Measurements from ENCODE around the gene GPR6.

Gene GPR6, protein sequence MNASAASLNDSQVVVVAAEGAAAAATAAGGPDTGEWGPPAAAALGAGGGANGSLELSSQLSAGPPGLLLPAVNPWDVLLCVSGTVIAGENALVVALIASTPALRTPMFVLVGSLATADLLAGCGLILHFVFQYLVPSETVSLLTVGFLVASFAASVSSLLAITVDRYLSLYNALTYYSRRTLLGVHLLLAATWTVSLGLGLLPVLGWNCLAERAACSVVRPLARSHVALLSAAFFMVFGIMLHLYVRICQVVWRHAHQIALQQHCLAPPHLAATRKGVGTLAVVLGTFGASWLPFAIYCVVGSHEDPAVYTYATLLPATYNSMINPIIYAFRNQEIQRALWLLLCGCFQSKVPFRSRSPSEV

DNA sequence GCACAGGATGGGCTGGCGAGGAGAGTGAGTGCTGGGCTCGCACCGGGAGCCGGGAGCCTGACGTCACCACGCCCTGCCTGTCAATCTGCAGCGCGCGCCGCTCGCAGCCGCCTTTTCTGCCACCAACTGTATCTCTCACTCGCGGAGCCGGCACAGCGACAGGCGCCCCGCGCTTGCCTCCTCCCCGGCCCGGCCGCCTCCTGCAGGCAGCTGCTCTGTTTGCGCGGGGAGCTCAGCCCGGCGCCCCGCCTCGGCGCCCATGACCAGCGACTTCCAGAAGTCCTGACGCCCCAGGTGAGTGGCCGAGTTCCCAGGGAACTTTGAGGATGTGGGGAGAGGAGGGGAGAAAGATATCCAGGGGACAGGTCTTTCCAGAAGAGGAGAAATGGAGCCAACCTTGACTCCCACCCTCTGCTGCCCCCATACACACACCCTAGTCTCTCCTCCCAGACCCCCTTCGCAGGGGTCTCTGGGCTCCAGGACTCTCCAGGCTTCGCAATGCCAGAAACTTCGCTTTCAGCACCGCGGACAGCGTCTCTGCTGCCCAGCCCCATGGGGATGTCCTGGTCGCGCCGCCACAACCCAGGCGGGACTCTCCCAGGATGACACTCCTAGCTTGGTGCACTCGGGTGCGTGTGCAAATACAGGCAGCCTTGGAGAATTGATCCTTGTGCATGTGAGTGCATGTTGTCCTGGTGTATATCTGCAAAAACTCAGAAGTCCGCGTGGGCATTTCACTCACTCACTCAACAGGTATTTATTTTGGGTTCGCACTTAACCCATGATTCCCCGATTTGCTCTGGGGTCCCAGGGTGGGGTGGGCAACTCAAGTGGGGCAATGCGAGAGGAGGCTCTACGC is at the start of gene GPR6:
GPR6 (plus strand) TSS at position 138 of the 859 bp plus-strand sequence. CDS start 802 bp downstream, outside the sequence.
- DNase-seq (ENCODE audit: low read depth): peak; percentile 19

DNA sequence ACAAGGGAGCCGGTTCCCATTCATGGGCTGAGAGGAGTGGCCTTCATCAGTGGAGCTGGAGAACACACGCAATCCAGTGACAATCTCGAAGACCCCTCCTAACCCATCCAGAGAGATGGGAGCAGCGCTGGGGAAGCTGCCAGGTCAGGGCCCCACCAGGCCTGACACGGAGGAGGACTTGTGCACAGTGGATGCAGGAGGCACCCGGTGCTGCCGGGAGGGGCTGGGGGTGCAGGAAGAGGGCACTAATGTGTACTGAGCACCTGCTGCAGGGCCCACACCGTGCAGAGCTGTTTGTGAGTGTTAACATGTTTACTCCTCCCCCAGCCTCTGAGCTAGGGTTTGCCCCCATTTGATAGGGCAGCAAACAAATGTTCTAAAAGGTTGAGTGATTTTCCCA is 43.8 kb upstream of the GPR6 start:
- DNase-seq (ENCODE audit: low read depth): no peak

DNA sequence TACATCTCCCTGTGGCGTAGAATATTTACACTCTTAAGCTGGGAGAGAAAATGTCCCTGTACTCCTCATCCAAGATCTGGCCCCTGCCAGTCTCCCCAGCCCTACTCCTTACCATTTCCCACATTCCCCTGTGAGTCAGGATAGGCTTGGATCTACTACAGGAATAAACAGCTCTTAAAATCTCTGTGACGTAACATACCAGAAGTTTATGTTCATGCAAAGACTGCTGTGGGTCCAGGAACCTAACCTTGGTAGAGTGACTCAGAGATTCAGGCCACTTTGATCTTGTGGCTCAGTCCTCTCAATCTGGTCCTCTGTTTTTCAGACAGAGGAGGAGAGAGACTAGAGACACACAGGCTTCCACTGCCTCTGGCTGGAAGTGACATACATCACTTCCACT is 38.5 kb upstream of the GPR6 start:
- no peak for DNase-seq (ENCODE audit: low read depth)

DNA sequence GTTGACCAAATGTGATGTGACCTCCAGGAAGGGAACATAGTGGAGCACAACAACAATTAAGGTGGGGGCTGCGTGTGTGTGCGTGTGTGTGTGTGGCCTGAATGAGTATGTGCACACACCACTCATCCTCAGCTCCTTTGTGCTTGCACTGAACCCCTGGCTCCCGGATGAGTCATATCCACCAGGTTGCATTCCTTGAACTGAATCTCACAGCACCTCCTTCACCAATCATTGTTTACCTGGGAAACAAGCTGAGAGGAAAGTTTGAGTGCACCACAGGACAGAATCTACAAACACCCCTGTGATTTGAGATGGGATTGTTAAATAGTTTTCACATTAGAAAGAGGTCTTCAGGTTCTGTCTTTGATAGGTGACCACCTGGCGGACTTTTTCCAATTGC is 33.7 kb upstream of the GPR6 start:
- no peak for DNase-seq (ENCODE audit: low read depth)

DNA sequence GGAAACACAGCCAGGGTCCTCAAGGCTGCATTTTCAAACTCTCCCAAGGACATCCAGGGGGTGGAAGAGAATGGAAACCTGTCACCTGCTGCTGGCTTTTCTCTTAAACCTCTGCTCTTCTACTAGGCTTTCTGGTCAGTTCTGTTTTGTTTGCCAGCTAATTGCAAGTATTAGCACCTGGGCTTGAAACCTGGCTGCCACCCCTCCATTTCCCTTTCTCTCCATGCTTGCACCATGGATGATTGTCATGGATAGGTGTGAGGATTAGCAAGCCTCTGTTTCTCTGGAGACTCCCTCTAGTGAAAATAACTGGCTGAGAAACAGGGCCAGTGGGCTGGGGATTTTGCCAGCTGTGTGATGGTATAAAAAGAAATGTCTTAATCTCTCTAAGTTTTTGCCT is 33.0 kb upstream of the GPR6 start:
- DNase-seq (ENCODE audit: low read depth): no peak

DNA sequence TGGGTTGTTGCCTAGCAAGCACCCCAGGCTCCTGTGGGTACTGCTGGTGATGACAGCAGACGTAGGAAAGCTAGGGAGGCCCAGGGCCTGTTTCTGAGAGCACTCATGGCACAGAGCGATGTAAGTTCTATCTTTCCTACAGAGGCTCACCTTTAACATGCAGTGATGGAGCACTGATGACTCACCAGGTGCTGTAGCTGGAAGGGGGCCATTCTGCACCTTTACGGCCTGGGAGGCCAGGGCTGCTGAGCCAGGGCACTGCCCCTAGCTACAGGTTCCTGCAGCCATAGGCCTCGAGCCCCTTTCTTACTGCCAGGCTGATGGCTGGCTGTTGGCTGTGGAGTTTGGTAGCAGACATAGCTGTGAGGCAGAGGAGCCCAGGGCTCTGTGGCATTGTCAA is 31.1 kb upstream of the GPR6 start:
- no peak for DNase-seq (ENCODE audit: low read depth)

DNA sequence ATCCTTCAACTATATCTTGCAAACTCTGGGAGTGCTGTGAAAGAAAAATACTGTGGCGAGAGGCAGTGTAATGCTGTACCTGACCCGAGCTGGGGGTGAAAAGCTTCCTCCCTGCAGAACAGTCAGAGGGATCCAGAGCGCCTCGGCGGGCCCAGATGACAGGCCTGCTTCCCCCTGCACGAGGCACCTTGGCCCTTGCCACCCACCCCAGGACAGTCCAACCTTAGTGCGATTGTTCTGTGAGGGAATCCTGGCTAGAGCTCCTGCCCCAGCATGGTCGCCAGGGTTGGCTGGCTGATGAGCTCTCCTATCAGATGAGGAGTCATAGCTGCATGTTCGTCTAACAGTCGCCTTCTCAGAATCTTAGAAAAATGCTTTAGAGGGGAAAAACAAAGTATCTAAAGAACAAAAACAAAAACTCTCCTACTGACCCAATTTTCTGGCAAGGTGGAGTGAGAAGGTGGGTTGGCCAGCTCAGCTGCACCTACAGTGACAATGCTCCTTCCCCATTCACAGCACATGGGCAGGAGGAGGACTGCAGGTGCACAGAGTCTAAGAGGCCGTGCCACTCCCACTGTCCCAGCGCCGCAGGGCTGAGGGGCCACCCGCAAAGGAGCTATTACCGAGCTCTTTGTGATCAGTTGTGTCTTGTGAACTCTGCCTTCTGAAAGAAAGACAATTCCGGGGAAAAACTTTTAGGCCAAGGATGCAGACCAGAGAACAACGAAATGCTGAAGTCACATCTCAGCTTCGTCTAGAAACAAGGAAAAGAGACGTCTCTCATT is 28.6 kb upstream of the GPR6 start:
- DNase-seq (ENCODE audit: low read depth): no peak

DNA sequence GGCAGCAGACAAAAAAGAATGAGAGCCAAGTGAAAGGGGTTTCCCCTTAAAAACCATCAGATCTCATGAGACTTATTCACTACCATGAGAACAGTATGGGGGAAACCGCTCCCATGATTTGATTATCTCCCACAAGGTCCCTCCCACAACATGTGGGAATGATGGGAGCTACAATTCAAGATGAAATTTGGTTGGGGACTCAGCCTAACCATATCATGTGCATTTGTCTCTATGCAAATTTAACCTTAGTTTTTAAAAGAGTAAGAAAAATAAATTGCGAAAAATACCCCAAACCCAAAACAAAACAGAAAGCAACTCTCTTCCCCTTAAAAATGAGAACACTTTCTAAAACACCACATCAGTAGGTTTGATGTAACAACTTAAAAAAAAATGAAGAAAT is 22.6 kb upstream of the GPR6 start:
- no peak for DNase-seq (ENCODE audit: low read depth)

DNA sequence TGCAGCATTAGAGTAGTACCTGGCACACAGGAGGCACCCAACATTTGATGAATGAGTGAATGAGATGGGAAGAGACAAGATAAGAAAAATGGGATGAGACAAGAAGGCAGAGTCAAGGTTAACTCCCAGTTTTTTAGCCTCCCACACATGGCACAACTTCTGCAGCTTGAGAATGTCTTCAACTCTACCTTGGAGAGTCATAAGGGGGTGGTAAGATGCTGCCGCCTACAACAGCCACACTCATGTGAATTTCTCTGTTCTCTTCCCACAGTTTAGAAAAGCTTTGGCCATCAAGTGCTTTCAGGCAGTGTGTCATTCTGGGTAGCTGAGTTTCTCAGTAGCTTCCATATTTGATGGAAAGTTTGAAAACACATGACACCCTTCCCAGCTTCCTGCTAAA is 19.5 kb upstream of the GPR6 start:
- DNase-seq (ENCODE audit: low read depth): no peak

DNA sequence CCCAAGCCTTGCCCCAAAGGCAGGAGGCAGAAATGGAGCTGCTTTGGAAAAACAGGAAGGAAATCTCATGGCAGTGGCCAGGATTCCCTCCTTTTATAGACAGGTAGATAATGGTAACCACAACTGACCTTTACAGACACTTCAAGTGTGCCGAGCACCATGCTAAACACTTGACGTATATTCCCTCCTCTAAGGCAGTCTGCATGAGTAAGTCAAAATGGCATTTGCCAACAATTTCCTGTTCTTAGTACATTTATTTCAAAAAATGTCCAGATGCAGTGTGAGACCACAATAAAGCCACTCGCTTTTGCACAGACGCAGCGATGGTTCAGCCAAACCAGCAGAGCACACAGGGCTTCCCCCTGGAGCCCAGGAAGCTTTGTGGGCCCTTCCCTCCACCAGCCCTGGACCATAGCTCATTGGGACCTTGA is 16.5 kb upstream of the GPR6 start:
- no peak for DNase-seq (ENCODE audit: low read depth)

DNA sequence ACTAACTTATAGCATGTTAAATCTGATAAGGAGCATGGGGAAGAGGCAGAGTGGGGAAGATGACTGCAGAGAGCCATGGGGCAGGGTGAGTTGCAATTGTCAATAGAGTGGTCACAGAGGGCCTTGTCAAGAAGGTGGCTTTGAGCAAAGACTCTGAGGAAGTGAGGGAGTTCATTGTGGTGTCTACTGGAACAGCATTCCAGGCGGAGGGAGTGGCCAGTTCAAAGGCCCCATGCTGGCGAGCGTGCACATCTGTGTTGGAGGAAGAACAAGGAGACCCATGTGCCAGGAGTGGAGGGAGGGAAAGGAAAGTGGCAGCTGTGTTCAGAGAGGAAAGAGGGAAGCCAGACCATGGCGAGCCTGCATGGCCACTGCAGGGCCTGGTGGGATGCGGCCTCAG is 15.8 kb upstream of the GPR6 start:
- DNase-seq (ENCODE audit: low read depth): no peak

DNA sequence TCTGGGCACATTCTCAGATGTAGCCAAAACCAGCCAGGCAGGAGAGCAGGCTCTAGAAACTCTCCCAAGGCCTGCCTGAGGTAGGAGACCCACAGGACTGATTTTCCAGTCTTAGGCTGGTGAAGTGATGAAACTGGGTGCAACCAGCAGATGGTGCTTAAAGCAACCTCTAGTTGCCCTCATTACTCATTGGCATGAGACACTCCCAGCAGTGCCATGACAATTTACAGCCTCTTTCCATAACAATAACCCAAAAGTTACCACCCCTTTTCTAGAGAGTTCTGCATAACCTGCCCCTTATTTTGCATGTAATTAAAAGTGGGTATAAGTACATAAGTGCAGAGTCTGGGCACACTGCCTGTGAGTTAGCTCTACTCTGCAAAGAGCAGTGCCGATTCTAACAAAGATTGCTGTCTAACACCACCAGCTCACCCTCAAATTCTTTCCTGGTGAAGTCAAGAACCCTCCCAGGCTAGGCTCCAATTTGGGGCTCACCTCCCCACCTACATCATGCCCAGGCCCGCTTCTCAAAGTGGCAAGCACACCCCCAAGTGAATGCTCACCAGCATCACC is 14.4 kb upstream of the GPR6 start:
- no peak for DNase-seq (ENCODE audit: low read depth)

DNA sequence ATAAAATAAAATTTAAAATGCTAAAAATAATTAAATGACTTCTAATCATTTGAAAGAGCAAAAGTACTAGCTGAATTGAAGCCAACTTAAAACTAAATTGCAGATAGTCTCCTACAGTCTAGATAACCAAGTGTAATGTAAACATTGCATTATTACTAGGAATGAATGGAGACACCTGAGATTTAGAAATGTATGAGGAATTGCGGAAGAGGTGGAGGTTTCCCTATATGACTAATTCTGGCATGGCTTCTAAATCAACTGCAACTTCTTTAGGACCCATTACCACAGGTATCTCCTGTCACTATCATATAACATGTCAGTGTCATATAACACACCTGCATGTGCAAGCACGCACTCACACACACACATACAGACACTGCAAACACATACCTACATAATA is 13.2 kb upstream of the GPR6 start:
- no peak for DNase-seq (ENCODE audit: low read depth)

DNA sequence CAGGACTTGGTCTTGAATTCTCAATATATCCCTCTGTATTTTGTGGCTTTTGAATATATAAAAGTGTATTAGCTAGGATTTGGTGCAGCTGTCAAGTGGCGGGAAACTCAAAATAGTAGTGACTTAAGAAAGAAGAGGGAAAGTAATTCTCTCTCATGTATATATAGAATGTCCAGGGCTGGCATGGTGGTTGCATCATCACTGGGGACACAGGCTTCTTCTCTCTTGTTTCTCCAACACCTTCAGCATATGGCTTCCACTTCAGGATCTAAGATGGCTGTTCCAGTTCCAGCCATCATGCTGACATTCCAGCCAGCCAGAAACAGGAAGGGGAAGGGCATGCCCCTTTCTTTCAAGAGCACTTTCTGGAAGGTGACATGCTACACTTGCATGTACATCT is 11.8 kb upstream of the GPR6 start:
- no peak for DNase-seq (ENCODE audit: low read depth)

DNA sequence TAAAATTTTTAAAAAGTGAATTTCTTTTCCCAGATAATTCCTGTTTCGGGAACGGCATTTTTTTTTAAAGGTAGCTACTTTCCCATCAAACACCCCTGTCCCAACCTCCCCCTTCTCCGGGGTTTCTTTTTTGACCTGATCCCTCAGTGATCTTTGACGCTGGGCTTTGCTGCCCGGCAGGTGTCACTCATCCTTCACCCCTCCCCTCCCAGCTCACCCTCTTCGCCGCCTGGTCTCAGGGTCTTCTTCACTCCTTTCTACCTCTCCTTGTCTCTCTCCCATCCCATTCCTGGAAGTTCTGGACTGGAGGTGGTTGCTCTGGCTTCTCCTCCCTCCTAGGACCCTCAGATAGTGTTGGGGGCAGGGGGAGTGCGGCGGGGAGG is 329 bp upstream of the GPR6 start:
- no peak for DNase-seq (ENCODE audit: low read depth)

DNA sequence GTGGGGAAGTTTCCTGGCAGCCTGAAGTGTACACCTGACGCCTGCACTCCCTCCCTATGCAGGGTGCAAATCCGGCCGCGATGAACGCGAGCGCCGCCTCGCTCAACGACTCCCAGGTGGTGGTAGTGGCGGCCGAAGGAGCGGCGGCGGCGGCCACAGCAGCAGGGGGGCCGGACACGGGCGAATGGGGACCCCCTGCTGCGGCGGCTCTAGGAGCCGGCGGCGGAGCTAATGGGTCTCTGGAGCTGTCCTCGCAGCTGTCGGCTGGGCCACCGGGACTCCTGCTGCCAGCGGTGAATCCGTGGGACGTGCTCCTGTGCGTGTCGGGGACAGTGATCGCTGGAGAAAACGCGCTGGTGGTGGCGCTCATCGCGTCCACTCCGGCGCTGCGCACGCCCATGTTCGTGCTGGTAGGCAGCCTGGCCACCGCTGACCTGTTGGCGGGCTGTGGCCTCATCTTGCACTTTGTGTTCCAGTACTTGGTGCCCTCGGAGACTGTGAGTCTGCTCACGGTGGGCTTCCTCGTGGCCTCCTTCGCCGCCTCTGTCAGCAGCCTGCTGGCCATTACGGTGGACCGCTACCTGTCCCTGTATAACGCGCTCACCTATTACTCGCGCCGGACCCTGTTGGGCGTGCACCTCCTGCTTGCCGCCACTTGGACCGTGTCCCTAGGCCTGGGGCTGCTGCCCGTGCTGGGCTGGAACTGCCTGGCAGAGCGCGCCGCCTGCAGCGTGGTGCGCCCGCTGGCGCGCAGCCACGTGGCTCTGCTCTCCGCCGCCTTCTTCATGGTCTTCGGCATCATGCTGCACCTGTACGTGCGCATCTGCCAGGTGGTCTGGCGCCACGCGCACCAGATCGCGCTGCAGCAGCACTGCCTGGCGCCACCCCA is 1.2 kb downstream of the GPR6 start:
- no peak for DNase-seq (ENCODE audit: low read depth)

DNA sequence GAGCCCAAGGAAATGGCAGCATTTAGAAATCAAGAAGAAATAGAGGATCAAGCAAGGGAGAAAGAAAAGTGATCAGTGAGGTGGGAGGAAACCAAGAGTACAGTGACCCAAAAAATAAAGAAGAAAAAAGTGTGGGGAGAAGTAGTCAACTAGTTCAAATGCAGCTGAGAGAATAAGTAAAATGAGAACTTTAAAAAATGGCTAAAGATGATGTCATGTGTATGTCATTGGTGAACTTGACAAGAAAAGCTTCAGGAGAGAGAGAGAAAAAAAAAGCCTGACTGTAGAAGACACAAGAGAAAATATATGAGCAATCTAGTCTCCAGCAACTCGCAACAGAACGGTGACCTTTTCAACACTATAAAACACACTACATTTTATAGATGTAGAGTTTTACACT is 6.3 kb downstream of the GPR6 start:
- DNase-seq (ENCODE audit: low read depth): no peak

DNA sequence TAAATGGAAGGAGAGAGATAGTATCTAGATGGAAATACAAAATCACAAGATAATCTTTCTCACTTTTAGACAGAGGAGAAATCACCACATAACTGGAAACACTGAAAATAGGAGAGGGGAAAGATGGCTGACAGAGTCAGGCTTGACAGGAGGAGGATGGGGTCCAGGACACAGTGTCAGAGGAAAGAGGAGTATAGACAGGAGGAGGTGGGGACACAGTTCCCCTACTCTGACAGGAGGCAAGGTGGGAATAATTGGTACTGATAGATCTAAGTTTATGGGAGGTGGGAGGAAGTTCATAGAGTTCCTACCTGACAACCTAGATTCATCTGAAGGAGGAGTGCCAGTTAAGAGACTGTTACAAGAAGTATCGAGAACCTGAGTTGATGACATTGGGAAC is 9.1 kb downstream of the GPR6 start:
- DNase-seq (ENCODE audit: low read depth): no peak

DNA sequence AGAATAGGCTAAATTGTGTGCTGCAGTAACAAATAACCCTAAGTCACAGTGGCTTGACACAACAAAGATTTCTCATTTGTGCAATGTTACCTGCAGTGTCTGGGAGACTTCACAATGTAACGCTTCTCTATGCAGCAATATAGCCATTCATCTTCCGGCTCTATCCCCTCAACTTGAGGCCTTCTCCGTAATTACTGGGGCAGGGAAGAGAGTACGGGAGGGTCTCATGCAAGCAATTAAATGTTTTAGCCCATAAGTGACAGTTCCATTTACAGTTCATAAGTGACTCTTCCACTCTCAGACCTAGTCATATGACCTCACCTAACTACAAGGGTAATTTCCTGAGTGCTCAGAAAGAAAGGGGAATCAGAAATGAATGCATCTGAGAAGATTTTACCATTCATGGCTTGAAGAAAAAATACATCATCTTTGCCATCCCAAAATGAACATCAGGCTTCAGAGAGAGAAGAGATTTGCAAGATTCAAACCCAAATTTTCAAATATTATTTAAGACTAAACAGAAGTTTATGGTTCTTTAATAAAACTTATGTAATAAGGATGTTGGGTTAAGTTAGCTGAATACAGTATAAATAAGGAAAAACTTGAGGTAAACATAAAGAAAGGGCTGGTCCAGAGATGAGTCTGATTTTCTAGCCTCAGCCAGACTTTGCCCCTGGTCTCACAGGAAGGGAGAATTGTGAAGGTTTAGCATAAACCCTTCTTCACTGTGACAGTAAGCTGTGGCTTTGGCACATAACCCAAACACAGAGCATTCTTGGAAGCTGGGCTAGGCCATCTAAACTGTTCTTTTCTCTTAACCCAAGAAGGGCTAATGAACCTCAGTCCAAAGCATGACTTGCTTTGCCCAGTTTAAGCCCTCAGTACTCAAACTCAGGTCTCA is 13.3 kb downstream of the GPR6 start:
- no peak for DNase-seq (ENCODE audit: low read depth)

DNA sequence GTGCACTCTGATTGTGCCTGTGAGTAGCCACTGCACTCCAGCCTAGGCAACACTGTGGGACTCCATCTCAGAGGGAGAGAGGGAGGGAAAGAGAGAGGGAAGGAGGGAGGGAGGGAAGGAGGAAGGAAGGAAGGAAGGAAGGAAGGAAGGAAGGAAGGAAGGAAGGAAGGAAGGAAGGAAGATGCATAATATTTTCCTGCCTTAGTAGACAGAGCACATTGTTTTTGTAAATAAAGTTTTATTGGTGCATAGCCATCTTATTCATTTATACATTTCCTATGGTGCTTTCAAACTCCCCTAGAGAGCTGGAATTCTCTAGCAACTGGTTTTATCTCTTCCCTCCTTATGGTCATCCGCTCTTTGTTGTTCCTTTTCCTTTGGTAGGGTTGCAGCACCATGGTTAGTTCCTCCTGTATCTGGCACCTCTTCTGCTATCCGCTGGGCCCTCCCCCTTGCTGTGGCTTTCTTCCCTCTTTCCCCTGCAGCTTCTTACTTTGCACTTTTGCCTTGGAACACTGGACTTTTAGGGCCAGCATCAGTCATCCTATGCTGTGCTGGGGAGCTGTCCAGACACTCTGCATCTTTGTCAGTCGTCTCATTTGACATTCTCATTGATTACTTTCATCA is 20.2 kb downstream of the GPR6 start:
- no peak for DNase-seq (ENCODE audit: low read depth)
